HG03378 (cell line): ENCODE data around the gene RNF152.

ENCODE experiments used
- ATAC-seq: cut with Tn5 transposase; IDR thresholded peaks from one replicate; pipeline ENCODE4 v1.9.1; 2021; ENCODE audit warnings: mild to moderate bottlenecking, moderate library complexity; ENCODE audit not compliant: unreplicated experiment

Gene RNF152

DNA sequence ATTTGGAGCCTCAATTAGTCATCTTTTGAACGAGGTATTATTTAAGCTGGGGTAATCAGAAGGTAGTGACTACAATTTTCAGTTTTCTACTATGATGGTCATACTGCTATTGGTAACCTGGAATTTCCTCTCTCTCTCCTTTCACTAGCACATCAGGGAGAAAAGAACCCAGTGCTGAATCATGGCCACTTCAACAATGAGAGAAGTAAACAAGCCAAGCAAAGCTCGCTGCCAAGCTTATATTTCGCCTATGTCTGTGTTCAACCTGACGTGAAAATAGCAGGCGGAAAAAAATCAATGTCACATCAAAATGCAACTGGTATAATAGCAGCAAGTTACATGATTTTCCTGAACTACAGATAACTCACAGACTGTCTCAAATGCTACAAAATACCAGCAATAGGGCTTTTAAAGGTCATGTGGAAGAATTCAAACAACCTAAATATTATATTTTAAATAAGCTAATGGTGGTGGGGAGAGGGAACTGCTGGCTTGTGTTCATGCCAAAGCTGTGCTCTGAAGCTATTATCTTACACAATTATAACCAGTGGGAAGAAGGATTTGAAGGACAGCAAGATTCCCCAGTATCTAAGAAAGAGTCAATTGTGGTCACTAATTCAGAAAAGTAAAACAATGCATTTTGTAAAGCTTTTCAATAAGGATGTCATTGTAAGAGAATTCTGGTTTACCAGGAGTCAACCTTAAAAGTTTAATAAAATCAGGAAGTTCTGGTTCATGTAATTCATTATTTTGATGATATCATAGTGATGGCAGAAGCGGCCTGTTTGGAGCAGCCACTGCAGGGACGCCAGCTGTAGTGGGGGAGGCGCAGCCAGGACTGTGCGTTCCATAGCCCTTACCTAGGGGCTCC lies 38.0 kb downstream of the RNF152 start:
- ATAC-seq = no peak

- no peak for ATAC-seq
Measured at GRCh38 chr18:61853855-61854254, 39.0 kb downstream of the RNF152 start.

- ATAC-seq = no peak
Measured at GRCh38 chr18:61852496-61852895, 40.3 kb downstream of the RNF152 start.

DNA sequence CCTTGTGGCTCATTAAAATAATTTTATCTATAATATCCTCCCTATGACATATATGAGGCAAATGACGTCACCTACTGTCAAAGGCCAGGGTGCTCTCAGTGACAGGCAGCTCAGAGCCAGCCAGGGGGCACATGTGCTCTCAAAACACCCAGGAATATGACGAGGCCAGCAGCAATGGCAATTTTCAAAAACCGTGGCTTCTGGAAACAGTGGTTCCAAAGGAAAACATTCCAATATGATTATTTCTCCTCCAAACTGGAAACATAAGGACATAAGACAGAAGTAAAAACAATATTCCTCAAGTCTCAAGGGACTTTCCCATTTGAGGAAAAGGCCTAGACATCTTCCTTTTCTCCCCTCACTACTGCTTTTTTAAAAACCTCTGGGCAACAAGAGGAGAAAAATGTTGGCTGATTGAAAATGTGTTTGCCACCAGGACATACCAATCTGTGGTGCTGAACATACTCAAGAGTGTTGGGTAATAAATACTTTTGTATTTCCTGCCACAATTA lies 40.8 kb downstream of the RNF152 start:
- no peak for ATAC-seq

DNA sequence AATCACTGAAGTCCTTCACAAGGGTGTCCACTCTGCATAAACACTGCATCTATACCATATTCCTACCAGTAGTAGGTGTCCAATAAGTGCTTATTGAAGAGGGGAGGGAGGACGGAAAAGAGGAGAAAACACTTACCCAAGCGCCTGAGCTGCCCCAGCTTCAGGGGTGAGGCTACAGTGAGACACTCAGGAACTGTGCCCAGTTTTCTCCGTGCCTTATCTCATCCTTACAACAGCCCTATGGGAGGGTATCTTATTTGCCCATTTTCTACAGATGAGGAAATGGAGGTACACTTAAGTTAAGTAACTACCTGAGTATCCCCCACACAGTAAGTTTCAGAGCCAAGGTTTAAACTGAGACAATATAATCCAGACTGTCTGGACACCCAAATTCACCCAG lies 41.5 kb downstream of the RNF152 start:
- no peak for ATAC-seq

- ATAC-seq = no peak
Measured at GRCh38 chr18:61850756-61851155, 42.1 kb downstream of the RNF152 start.

- no peak for ATAC-seq
Measured at GRCh38 chr18:61847164-61847791, 45.5 kb downstream of the RNF152 start.

GRCh38 chr18:61845197-61845596 lies 47.6 kb downstream of the RNF152 start:
- no peak for ATAC-seq

- ATAC-seq = no peak
Measured at GRCh38 chr18:61844726-61845125, 48.1 kb downstream of the RNF152 start.

DNA sequence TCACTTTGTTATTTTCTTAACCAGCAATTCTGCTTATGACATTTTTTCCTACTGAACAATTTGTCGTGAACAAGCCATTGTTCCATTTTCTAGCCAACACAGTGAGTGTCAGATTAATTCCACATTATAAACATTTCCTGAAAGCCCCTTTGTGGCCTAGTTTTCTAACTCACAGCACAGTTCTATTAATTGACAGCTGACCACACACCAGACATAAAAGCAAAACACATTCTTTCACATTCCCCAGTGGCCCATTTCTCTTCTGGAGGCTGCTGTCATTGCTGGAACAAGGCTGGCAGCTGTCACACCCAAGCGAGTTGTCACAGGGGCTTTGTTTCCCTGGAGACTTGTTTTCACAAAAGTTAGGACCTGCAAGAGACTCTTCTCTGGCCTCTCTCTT lies 50.7 kb downstream of the RNF152 start:
- ATAC-seq = no peak

GRCh38 chr18:61841706-61842105 lies 51.1 kb downstream of the RNF152 start:
- no peak for ATAC-seq

DNA sequence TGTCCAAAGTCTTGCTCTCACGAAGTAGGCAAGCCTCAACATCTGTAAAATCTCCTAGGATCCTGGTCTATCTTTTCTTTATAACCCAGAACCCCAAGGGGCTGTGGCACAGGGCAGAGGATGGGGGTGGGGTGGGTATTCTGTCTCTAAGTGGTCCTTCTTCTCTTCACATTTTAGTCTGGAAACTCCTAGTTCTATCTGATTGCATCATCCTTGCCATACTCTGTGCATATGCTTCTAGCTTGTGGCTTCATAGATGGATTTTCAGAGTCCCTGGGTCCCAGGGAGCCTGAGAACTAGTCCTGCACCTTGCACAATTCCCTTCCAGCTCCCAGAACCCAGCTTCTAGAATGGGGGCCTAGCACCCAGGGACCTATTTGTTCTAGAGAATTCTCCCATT lies 52.5 kb downstream of the RNF152 start:
- no peak for ATAC-seq

DNA sequence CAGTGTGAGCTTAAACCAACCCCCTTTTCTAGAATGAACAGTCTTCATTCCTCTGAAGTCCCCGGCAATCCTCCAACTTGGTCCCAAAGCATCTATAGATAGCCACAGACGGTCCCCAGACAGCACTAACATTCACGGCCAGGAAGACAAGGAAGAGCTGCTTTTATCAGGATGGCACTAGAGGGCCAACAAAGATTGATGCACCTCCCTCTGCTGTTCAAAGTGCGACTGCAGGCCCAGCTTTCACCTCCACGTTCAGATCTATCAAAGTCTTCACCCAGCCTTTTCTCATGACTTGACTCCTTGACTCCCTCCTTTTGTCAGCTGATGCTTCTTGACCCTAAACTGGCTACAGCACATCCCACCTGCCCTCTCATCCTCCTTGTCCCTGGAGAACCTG lies 54.3 kb downstream of the RNF152 start:
- no peak for ATAC-seq

DNA sequence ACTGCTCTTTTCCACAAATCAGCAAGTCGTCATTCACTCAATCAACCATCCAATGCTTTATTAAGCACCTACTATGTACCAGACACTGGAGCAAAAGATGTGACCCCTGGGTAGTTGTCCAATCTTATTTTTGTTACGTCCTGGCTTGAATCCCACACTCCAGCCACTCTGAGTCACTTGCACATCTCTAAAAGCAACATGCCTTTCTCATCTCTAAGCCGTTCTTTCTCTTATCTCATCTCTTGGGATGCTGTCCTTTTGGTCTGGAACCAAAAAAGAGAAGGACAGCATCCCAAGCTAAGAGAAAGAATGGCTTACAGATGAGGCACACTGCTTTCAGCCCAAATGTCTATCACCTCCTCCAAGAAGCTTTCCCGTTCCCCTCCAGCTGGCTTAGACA lies 58.8 kb downstream of the RNF152 start:
- ATAC-seq = no peak

GRCh38 chr18:61833387-61833786 lies 59.4 kb downstream of the RNF152 start:
- ATAC-seq = no peak

GRCh38 chr18:61832858-61833257 lies 59.9 kb downstream of the RNF152 start:
- ATAC-seq = no peak

GRCh38 chr18:61831071-61831470 lies 61.7 kb downstream of the RNF152 start:
- ATAC-seq = no peak

- ATAC-seq = no peak
Measured at GRCh38 chr18:61829108-61829507, 63.7 kb downstream of the RNF152 start.

GRCh38 chr18:61827591-61827990 lies 65.2 kb downstream of the RNF152 start:
- ATAC-seq = no peak

DNA sequence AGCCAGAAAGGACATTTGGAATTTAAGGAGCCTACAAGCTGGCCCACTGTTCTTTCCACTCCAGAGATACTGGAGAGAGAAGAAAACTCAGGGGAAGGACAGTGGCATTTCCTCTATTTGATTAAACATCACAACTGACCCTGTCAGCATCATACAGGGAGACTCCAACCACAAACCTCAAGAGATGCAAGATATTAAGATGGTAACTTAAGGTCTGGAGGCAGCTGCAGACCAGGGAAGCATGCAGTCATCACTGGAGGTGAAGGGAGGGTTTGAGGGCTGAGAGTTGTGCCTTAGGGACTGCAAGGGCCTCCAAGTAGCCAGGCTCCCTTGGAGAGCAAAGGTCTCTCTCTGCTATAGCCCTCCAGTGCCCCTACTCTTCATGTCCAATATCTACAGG lies 67.4 kb downstream of the RNF152 start:
- ATAC-seq = no peak

GRCh38 chr18:61824733-61825363 lies 68.0 kb downstream of the RNF152 start:
- ATAC-seq = no peak

DNA sequence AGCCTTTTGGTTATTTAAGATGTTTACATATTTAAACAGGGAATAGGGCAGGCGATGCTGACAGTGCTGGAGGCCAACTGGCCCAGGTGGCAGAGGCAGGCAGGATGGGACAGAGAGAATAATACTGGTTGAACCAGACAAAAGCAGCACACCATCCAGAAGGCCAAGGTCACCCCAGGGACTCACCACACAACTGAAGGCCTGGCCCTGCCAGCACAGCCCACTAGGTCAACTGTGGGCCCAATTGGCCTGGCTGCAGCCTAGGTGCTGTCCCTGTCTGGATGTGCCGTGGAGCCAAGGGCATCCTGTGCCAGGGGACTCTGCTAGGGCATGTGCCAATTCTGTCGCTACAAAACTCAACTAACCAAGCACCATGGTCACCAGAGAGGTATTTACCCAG lies 69.2 kb downstream of the RNF152 start:
- ATAC-seq = no peak
